ENCODE results near the gene FBXO22.

GRCh38 chr15:75867449-75867848 lies 36.2 kb upstream of the FBXO22 start:
- TF ChIP-seq CTCF (IDR thresholded peaks at IDR 0.05) (no peak), EP300 (IDR thresholded peaks at IDR 0.05) (no peak), POLR2A (IDR thresholded peaks at IDR 0.05) (no peak)

Data from tibial nerve (tissue), 4 donors.